Central memory CD8-positive, alpha-beta T cell (primary cell): Measurements from ENCODE around the gene UNC13D.
"Not testable (repeated sequence)": the region's sequence is repeated elsewhere in the genome, so short reads cannot be mapped to it uniquely, and the experiment has no call there.

Experiments
- ATAC-seq: fragments of 150-1000 bp; cut with Tn5 transposase; replicated peaks from 2 replicates; pipeline ENCODE4 v1.10.0; 2022; ENCODE audit warnings: mild to moderate bottlenecking, moderate FRiP score, moderate number of reproducible peaks; ENCODE audit not compliant: poor library complexity, severe bottlenecking; ENCODE audit errors: extremely low read depth
- DNase-seq, 2 donors: peaks; one replicate each; pipeline ENCODE4 v3.0.0; 2021; ENCODE audit warnings: low spot score in 2 of 2
- H3K27ac Mint-ChIP-seq: one replicate; pipeline ENCODE4 v1.8.0; 2022; ENCODE audit warnings: low read depth, mild to moderate bottlenecking, moderate library complexity, mixed read lengths
- H3K27me3 Mint-ChIP-seq: one replicate; pipeline ENCODE4 v1.8.0; 2022; ENCODE audit warnings: mixed read lengths
- H3K36me3 Mint-ChIP-seq: one replicate; pipeline ENCODE4 v1.8.0; 2022; ENCODE audit warnings: mild to moderate bottlenecking, moderate library complexity, mixed read lengths; ENCODE audit not compliant: insufficient read depth
- H3K4me1 Mint-ChIP-seq: one replicate; pipeline ENCODE4 v1.8.0; 2022; ENCODE audit warnings: mixed read lengths
- H3K4me3 Mint-ChIP-seq: one replicate; pipeline ENCODE4 v1.8.0; 2022; ENCODE audit warnings: mild to moderate bottlenecking, moderate library complexity, mixed read lengths
- H3K9me3 Mint-ChIP-seq: one replicate; pipeline ENCODE4 v1.8.0; 2022; ENCODE audit warnings: mixed read lengths

Gene UNC13D

GRCh38 chr17:75878174-75878998, 34.2 kb upstream of the UNC13D start, which contains the start of gene TRIM47:
Gene TRIM47 (minus strand): TSS chr17:75878581. CDS start chr17:75878548, 33 bp downstream.
- Mint-ChIP-seq H3K4me1 (peaks cover 31% of the 10 kb centered on the region), H3K4me3 (peak within 1 kb of the TSS; percentile 87), H3K36me3 (peaks cover 5% of the 10 kb centered on the region), H3K27me3 (no peaks in the 10 kb centered on the region), H3K27ac (peak within 1 kb of the TSS; percentile 81), H3K9me3 (no peaks in the 10 kb centered on the region)
- ATAC-seq = peak; percentile 13
- DNase-seq = no peak

- peaks cover 31% of the 10 kb centered on the region for H3K4me1 Mint-ChIP-seq
- H3K4me3 Mint-ChIP-seq = peak overlapping the region; percentile 87
- no peaks in the 10 kb centered on the region for H3K9me3 Mint-ChIP-seq
- ATAC-seq (peak; percentile 76), DNase-seq (peak; percentile 51 to 54)
- peaks cover 5% of the 10 kb centered on the region for H3K36me3 Mint-ChIP-seq
- no peaks in the 10 kb centered on the region for H3K27me3 Mint-ChIP-seq
- peak overlapping the region; percentile 81 for H3K27ac Mint-ChIP-seq
These were observed 33.6 kb upstream of the UNC13D start for GRCh38 chr17:75877752-75878173.

GRCh38 chr17:75876938-75877751, 32.9 kb upstream of the UNC13D start:
- DNase-seq (no peak), ATAC-seq (peak; percentile 4)

GRCh38 chr17:75876190-75876937, 32.2 kb upstream of the UNC13D start:
- H3K27me3 Mint-ChIP-seq = no peaks in the 10 kb centered on the region
- H3K9me3 Mint-ChIP-seq = no peaks in the 10 kb centered on the region
- peaks cover 24% of the 10 kb centered on the region for H3K4me1 Mint-ChIP-seq
- ATAC-seq = peak; percentile 69
- peaks cover 4% of the 10 kb centered on the region for H3K36me3 Mint-ChIP-seq
- peak overlapping the region; percentile 87 for H3K4me3 Mint-ChIP-seq
- peak overlapping the region; percentile 81 for H3K27ac Mint-ChIP-seq
- peak; percentile 50 to 66 for DNase-seq

More at GRCh38 chr17:75876938-75877751, 32.9 kb upstream of the UNC13D start:
- peak overlapping the region; percentile 81 for H3K27ac Mint-ChIP-seq
- peak overlapping the region; percentile 87 for H3K4me3 Mint-ChIP-seq
- no peaks in the 10 kb centered on the region for H3K27me3 Mint-ChIP-seq
- H3K36me3 Mint-ChIP-seq = peaks cover 5% of the 10 kb centered on the region
- no peaks in the 10 kb centered on the region for H3K9me3 Mint-ChIP-seq
- peaks cover 31% of the 10 kb centered on the region for H3K4me1 Mint-ChIP-seq

GRCh38 chr17:75875940-75876189, 31.7 kb upstream of the UNC13D start:
- peaks cover 24% of the 10 kb centered on the region for H3K4me1 Mint-ChIP-seq
- ATAC-seq = no peak
- no peak for DNase-seq
- peak overlapping the region; percentile 81 for H3K27ac Mint-ChIP-seq
- H3K27me3 Mint-ChIP-seq = no peaks in the 10 kb centered on the region
- peak overlapping the region; percentile 87 for H3K4me3 Mint-ChIP-seq
- H3K9me3 Mint-ChIP-seq = no peaks in the 10 kb centered on the region
- H3K36me3 Mint-ChIP-seq = peaks cover 3% of the 10 kb centered on the region

GRCh38 chr17:75875182-75875939, 31.2 kb upstream of the UNC13D start:
- Mint-ChIP-seq H3K9me3 (no peaks in the 10 kb centered on the region), H3K4me3 (peak overlapping the region; percentile 87), H3K27ac (peak overlapping the region; percentile 81), H3K36me3 (peaks cover 3% of the 10 kb centered on the region), H3K4me1 (peaks cover 24% of the 10 kb centered on the region), H3K27me3 (no peaks in the 10 kb centered on the region)
- DNase-seq (no peak), ATAC-seq (no peak)

- Mint-ChIP-seq H3K9me3 (no peaks in the 10 kb centered on the region), H3K4me3 (no peak overlapping the region), H3K27me3 (no peaks in the 10 kb centered on the region), H3K4me1 (peaks cover 24% of the 10 kb centered on the region), H3K27ac (no peak overlapping the region), H3K36me3 (peaks cover 3% of the 10 kb centered on the region)
- ATAC-seq = no peak
- no peak for DNase-seq
These were observed 30.3 kb upstream of the UNC13D start for GRCh38 chr17:75874323-75875181.

- Mint-ChIP-seq H3K36me3 (peaks cover 3% of the 10 kb centered on the region), H3K27me3 (no peaks in the 10 kb centered on the region), H3K9me3 (no peaks in the 10 kb centered on the region), H3K4me3 (no peak overlapping the region), H3K4me1 (peaks cover 24% of the 10 kb centered on the region), H3K27ac (no peak overlapping the region)
- ATAC-seq (no peak), DNase-seq (no peak)
These were observed 29.6 kb upstream of the UNC13D start for GRCh38 chr17:75873587-75874322.

- Mint-ChIP-seq H3K9me3 (no peaks in the 10 kb centered on the region), H3K4me1 (peaks cover 21% of the 10 kb centered on the region), H3K36me3 (peaks cover 2% of the 10 kb centered on the region), H3K27me3 (no peaks in the 10 kb centered on the region), H3K4me3 (no peak overlapping the region), H3K27ac (peak overlapping the region; percentile 64)
- ATAC-seq (peak; percentile 53), DNase-seq (peak; percentile 35 to 49)
These were observed 28.5 kb upstream of the UNC13D start for GRCh38 chr17:75872434-75873351.

- not testable (repeated sequence) for H3K27ac Mint-ChIP-seq, H3K9me3 Mint-ChIP-seq, ATAC-seq, H3K36me3 Mint-ChIP-seq, H3K27me3 Mint-ChIP-seq, DNase-seq, H3K4me3 Mint-ChIP-seq
- peaks cover 10% of the 10 kb centered on the region for H3K4me1 Mint-ChIP-seq
These were observed 26.0 kb upstream of the UNC13D start for GRCh38 chr17:75870228-75870627.
